HEK293 (cell line): Measurements from ENCODE around the gene PLLP.

Source experiments
- ATF2 ChIP-seq: fragments of 450-650 bp; formaldehyde crosslinking; IDR thresholded peaks from 2 replicates; pipeline ENCODE4 v1.5.1; 2016; ENCODE audit warnings: missing biosample characterization, missing genetic modification characterization, low read depth
- CTCF ChIP-seq: fragments of 450-650 bp; formaldehyde crosslinking; IDR thresholded peaks from 2 replicates; pipeline ENCODE4 v1.5.1; 2016; ENCODE audit warnings: missing biosample characterization, missing genetic modification characterization
- SP2 ChIP-seq: fragments of 450-650 bp; formaldehyde crosslinking; IDR thresholded peaks from 2 replicates; pipeline ENCODE4 v1.5.1; 2016; ENCODE audit warnings: missing biosample characterization, missing genetic modification characterization
- ZBTB6 ChIP-seq: fragments of 450-650 bp; formaldehyde crosslinking; IDR thresholded peaks from 2 replicates; pipeline ENCODE4 v1.5.1; 2017; ENCODE audit warnings: missing biosample characterization, missing genetic modification characterization
- ZNF174 ChIP-seq: fragments of 450-650 bp; formaldehyde crosslinking; IDR thresholded peaks from 2 replicates; pipeline ENCODE4 v1.5.0; 2017; ENCODE audit warnings: missing biosample characterization, mild to moderate bottlenecking, missing genetic modification characterization
- ZNF266 ChIP-seq: fragments of 450-650 bp; formaldehyde crosslinking; IDR thresholded peaks from 2 replicates; pipeline ENCODE4 v1.5.1; 2016; ENCODE audit warnings: missing biosample characterization, missing genetic modification characterization, low read depth
- ZXDB ChIP-seq: fragments of 450-650 bp; formaldehyde crosslinking; IDR thresholded peaks from 2 replicates; pipeline ENCODE4 v1.5.1; 2016; ENCODE audit warnings: missing biosample characterization, missing genetic modification characterization

GRCh38 chr16:57325458-57325857 is 41.0 kb upstream of the PLLP start:
- TF ChIP-seq CTCF (tag by site-specific recombination): no peak
- TF ChIP-seq ZBTB6 (tag by site-specific recombination): no peak
- no peak for TF ChIP-seq ZNF266 (tag by site-specific recombination)
- no peak for TF ChIP-seq ZNF174 (tag by site-specific recombination)
- no peak for TF ChIP-seq ZXDB (tag by site-specific recombination)
- TF ChIP-seq SP2 (tag by site-specific recombination): no peak
- TF ChIP-seq ATF2 (tag by site-specific recombination): no peak
